CD8-positive, alpha-beta memory T cell (primary cell): ENCODE results near the gene RANBP3. TPM values are rescaled to one million over a fixed set of nuclear protein-coding genes. Genes with fewer than 3 reads are reported as not detected.

Source experiments
- CTCF ChIA-PET: fragments of 350-600 bp; sonication (Branson Sonifier 250); formaldehyde crosslinking; loops from one replicate; lab custom pipeline; 2021; ENCODE audit warnings: antibody characterized with exemption; lab: Charles Lee
- POLR2A ChIA-PET: fragments of 350-600 bp; sonication (Branson Sonifier 250); formaldehyde crosslinking; loops from one replicate; lab custom pipeline; 2021; ENCODE audit warnings: antibody characterized with exemption; lab: Charles Lee
- DNase-seq, 5 donors: peaks; one replicate each; pipeline versions ENCODE4 v3.0.0 to v3.0.0-alpha.2; 2020 to 2022; ENCODE audit warnings: mixed read lengths in 1 of 5
- H3K27ac ChIP-seq: one replicate; pipeline ENCODE4 v1.7.0; 2013; ENCODE audit warnings: low read depth, mild to moderate bottlenecking, low read length, moderate library complexity
- H3K27me3 ChIP-seq: 2 replicates; pipeline ENCODE4 v1.7.0; 2013; ENCODE audit warnings: low read length, mild to moderate bottlenecking; ENCODE audit not compliant: insufficient read depth, poor library complexity, severe bottlenecking
- H3K36me3 ChIP-seq: 2 replicates; pipeline ENCODE4 v1.7.0; 2013; ENCODE audit warnings: mild to moderate bottlenecking, low read length, moderate library complexity; ENCODE audit not compliant: insufficient read depth
- H3K4me1 ChIP-seq: 2 replicates; pipeline ENCODE4 v1.7.0; 2013; ENCODE audit warnings: mild to moderate bottlenecking, low read length, moderate library complexity; ENCODE audit not compliant: insufficient read depth
- H3K4me3 ChIP-seq: 2 replicates; pipeline ENCODE4 v1.7.0; 2013; ENCODE audit warnings: mild to moderate bottlenecking, low read length
- H3K9me3 ChIP-seq: 2 replicates; pipeline ENCODE4 v1.7.0; 2013; ENCODE audit warnings: mild to moderate bottlenecking, low read length
- H3K27ac Mint-ChIP-seq, 8 donors: one replicate each; pipeline ENCODE4 v1.8.0; 2020 to 2021; ENCODE audit warnings: mixed read lengths in 8 of 8, mild to moderate bottlenecking in 6 of 8, inconsistent platforms in 3 of 8, moderate library complexity in 3 of 8
- H3K27me3 Mint-ChIP-seq, 2 donors: one replicate each; pipeline ENCODE4 v1.8.0; 2020 to 2021; ENCODE audit warnings: mixed read lengths in 2 of 2, mild to moderate bottlenecking in 1 of 2, moderate library complexity in 1 of 2
- H3K36me3 Mint-ChIP-seq, 3 donors: one replicate each; pipeline ENCODE4 v1.8.0; 2020 to 2021; ENCODE audit warnings: mixed read lengths in 3 of 3, inconsistent platforms in 1 of 3, mild to moderate bottlenecking in 1 of 3
- H3K4me1 Mint-ChIP-seq, 3 donors: one replicate each; pipeline ENCODE4 v1.8.0; 2020 to 2021; ENCODE audit warnings: mixed read lengths in 3 of 3, inconsistent platforms in 1 of 3, mild to moderate bottlenecking in 1 of 3
- H3K4me3 Mint-ChIP-seq, 7 donors: one replicate each; pipeline ENCODE4 v1.8.0; 2020 to 2021; ENCODE audit warnings: mixed read lengths in 7 of 7, mild to moderate bottlenecking in 6 of 7, moderate library complexity in 4 of 7, inconsistent platforms in 2 of 7
- H3K9me3 Mint-ChIP-seq, 5 donors: one replicate each; pipeline ENCODE4 v1.8.0; 2020 to 2022; ENCODE audit warnings: mixed read lengths in 5 of 5, mild to moderate bottlenecking in 3 of 5, moderate library complexity in 2 of 5, inconsistent platforms in 1 of 5
- polyA plus RNA-seq: library from polyadenylated mRNA; unstranded; fragments of 300-500 nt; fragmentation: Illumina TruSeq; gene quantifications from one replicate; pipeline ENCODE4 v1.2.3, GENCODE V29; 2021
- total RNA-seq, 2 experiments: library from RNA; stranded (reverse); gene quantifications; one replicate each; pipeline ENCODE4 v1.2.3, GENCODE V29; 2021

The RANBP3 gene
- total and polyA plus RNA-seq, 3 experiments from 2014 or later, result 9.7 to 97.6 (median 94.8) TPM

GRCh38 chr19:5955636-5955935 lies 22.4 kb downstream of the RANBP3 start:
- Mint-ChIP-seq H3K4me1 (peaks cover 80 to 95% (median 88%) of the 10 kb centered on the region in 3 donors), H3K9me3 (no peaks in the 10 kb centered on the region), H3K27ac (peak overlapping the region in 4 of 8 donors; percentile 36 to 63 (median 42)), H3K27me3 (no peaks in the 10 kb centered on the region), H3K36me3 (peaks cover 0 to 31% (median 2%) of the 10 kb centered on the region in 3 donors), H3K4me3 (no peak overlapping the region)
- no peaks in the 10 kb centered on the region for H3K36me3 ChIP-seq
- no peaks in the 10 kb centered on the region for H3K9me3 ChIP-seq
- ChIA-PET POLR2A (no interaction called here), CTCF (interaction anchor here (1.0 kb wide), 1 partner anchor 67 kb away, joined by 3 read pairs; no protein-coding TSS in a partner anchor)
- no peak overlapping the region for H3K27ac ChIP-seq
- H3K4me1 ChIP-seq, result peaks cover 79% of the 10 kb centered on the region
- H3K27me3 ChIP-seq, result no peaks in the 10 kb centered on the region
- H3K4me3 ChIP-seq, result no peak overlapping the region
- no peak for DNase-seq

DNA sequence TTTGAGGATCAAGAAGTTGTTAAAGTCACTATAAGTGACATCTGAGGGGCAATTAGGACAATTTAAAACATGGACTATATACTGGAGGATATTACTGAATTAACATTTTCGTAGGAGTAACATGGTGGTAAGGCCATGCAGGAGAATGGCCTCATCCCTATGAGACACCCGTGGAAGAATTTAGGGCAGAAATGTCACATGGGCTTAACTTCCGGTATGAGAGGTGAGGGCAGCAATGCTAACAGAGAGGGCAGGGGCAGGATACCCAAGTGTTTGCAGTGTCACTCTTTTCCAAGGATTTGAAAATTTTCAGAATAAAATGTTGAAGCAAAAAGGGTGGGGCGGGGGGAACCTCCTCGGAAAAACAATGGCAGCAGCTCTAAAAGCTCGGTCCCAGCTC lies 23.6 kb downstream of the RANBP3 start:
- peaks cover 79% of the 10 kb centered on the region for H3K4me1 ChIP-seq

GRCh38 chr19:5953680-5954213 lies 24.2 kb downstream of the RANBP3 start:
- Mint-ChIP-seq H3K9me3 (no peaks in the 10 kb centered on the region), H3K4me1 (peaks cover 81 to 95% (median 89%) of the 10 kb centered on the region in 3 donors), H3K36me3 (peaks cover 0 to 38% (median 2%) of the 10 kb centered on the region in 3 donors)

More for the DNA sequence above, 23.6 kb downstream of the RANBP3 start:
- POLR2A ChIA-PET, result interaction anchor here (1.4 kb wide), 1 partner anchor 50 kb away, joined by 4 read pairs; the partner anchor contains the start of gene VMAC
- Histone ChIP-seq H3K9me3 (no peaks in the 10 kb centered on the region), H3K27me3 (no peaks in the 10 kb centered on the region), H3K27ac (peak overlapping the region; percentile 35), H3K36me3 (no peaks in the 10 kb centered on the region), H3K4me3 (peak overlapping the region; percentile 52)
- H3K27ac Mint-ChIP-seq, result peak overlapping the region; percentile 36 to 92 (median 85)
- peaks cover 0 to 38% (median 2%) of the 10 kb centered on the region in 3 donors for H3K36me3 Mint-ChIP-seq
- peak overlapping the region; percentile 11 to 87 (median 67) for H3K4me3 Mint-ChIP-seq
- H3K4me1 Mint-ChIP-seq, result peaks cover 80 to 95% (median 88%) of the 10 kb centered on the region in 3 donors
- no peak for DNase-seq
- no peaks in the 10 kb centered on the region for H3K27me3 Mint-ChIP-seq
- CTCF ChIA-PET, result interaction anchor here (5.0 kb wide), 1 partner anchor 13 kb away, joined by 31 read pairs; no protein-coding TSS in a partner anchor
- H3K9me3 Mint-ChIP-seq, result no peaks in the 10 kb centered on the region

DNA sequence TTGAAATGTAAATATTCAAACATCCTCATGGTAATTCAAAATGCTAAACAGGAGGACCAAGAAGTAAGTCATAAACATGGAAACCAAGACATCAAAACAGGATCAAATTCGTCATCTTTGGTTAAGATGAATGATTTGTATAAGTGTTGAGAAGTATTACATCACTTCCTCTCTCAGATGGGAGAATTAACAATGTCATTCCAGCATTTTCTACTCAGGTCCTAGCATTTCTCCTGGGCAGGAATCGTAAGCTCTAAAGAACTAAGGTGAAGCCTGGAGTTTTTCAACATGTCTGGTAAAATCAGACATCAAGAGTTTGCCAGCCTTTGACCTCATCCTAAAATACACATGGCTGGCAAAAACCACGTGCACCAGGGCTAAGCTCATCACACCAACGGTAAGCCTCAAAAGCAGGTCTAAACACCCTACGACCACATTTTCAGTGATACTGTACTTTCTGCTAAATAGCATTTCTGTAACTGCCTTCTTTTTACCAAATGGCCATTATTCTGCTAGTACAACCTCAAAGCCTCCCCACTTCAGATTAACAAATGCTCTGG lies 24.8 kb downstream of the RANBP3 start:
- ChIA-PET CTCF (interaction anchor here (5.0 kb wide), 1 partner anchor 15 kb away, joined by 31 read pairs; no protein-coding TSS in a partner anchor), POLR2A (interaction anchor here (0.5 to 1.4 kb wide), 2 partner anchors 10 to 49 kb away, joined by 4 read pairs; partner anchors contain the start of gene VMAC)
- H3K9me3 Mint-ChIP-seq, result no peaks in the 10 kb centered on the region
- peaks cover 79% of the 10 kb centered on the region for H3K4me1 ChIP-seq
- peaks cover 83 to 97% (median 91%) of the 10 kb centered on the region in 3 donors for H3K4me1 Mint-ChIP-seq
- H3K27ac Mint-ChIP-seq, result peak overlapping the region; percentile 36 to 92 (median 85)
- H3K27me3 ChIP-seq, result no peaks in the 10 kb centered on the region
- no peaks in the 10 kb centered on the region for H3K9me3 ChIP-seq
- peak overlapping the region; percentile 35 for H3K27ac ChIP-seq
- H3K27me3 Mint-ChIP-seq, result peaks cover 0 to 1% of the 10 kb centered on the region in 2 donors
- peak overlapping the region; percentile 11 to 87 (median 67) for H3K4me3 Mint-ChIP-seq
- H3K4me3 ChIP-seq, result peak overlapping the region; percentile 52
- peaks cover 0 to 40% (median 2%) of the 10 kb centered on the region in 3 donors for H3K36me3 Mint-ChIP-seq
- no peak for DNase-seq
- no peaks in the 10 kb centered on the region for H3K36me3 ChIP-seq

More at GRCh38 chr19:5953680-5954213, 24.2 kb downstream of the RANBP3 start:
- ChIA-PET POLR2A (interaction anchor here (0.5 to 1.4 kb wide), 2 partner anchors 11 to 49 kb away, joined by 4 read pairs; partner anchors contain the start of gene VMAC), CTCF (interaction anchor here (5.0 kb wide), 1 partner anchor 14 kb away, joined by 31 read pairs; no protein-coding TSS in a partner anchor)
- peak in 1 of 5 donors; percentile 36 for DNase-seq
- peak overlapping the region; percentile 52 for H3K4me3 ChIP-seq
- peaks cover 79% of the 10 kb centered on the region for H3K4me1 ChIP-seq
- peak overlapping the region; percentile 36 to 92 (median 85) for H3K27ac Mint-ChIP-seq
- peak overlapping the region; percentile 11 to 87 (median 67) for H3K4me3 Mint-ChIP-seq
- H3K27ac ChIP-seq, result peak overlapping the region; percentile 35
- no peaks in the 10 kb centered on the region for H3K9me3 ChIP-seq
- H3K27me3 ChIP-seq, result no peaks in the 10 kb centered on the region
- H3K27me3 Mint-ChIP-seq, result peaks cover 0 to 1% of the 10 kb centered on the region in 2 donors
- H3K36me3 ChIP-seq, result no peaks in the 10 kb centered on the region

GRCh38 chr19:5952193-5953029 lies 25.5 kb downstream of the RANBP3 start:
- no peak for DNase-seq
- H3K4me3 Mint-ChIP-seq, result peak overlapping the region in 5 of 7 donors; percentile 11 to 78 (median 67)
- no peaks in the 10 kb centered on the region for H3K27me3 ChIP-seq
- no peaks in the 10 kb centered on the region for H3K9me3 ChIP-seq
- peaks cover 81% of the 10 kb centered on the region for H3K4me1 ChIP-seq
- H3K27me3 Mint-ChIP-seq, result peaks cover 0 to 1% of the 10 kb centered on the region in 2 donors
- ChIA-PET CTCF (interaction anchor here (0.7 to 5.0 kb wide), 4 partner anchors 10 to 35 kb away, joined by 3 to 31 read pairs (median 3); no protein-coding TSS in a partner anchor), POLR2A (interaction anchor here (1.4 kb wide), 1 partner anchor 48 kb away, joined by 4 read pairs; the partner anchor contains the start of gene VMAC)
- peaks cover 0 to 37% (median 2%) of the 10 kb centered on the region in 3 donors for H3K36me3 Mint-ChIP-seq
- no peaks in the 10 kb centered on the region for H3K9me3 Mint-ChIP-seq
- H3K4me3 ChIP-seq, result no peak overlapping the region
- peak overlapping the region; percentile 35 for H3K27ac ChIP-seq
- H3K27ac Mint-ChIP-seq, result peak overlapping the region; percentile 65 to 89 (median 87)
- no peaks in the 10 kb centered on the region for H3K36me3 ChIP-seq
- peaks cover 85 to 97% (median 91%) of the 10 kb centered on the region in 3 donors for H3K4me1 Mint-ChIP-seq

GRCh38 chr19:5951338-5951861 lies 26.5 kb downstream of the RANBP3 start:
- Histone ChIP-seq H3K4me1 (peaks cover 91% of the 10 kb centered on the region), H3K27ac (no peak overlapping the region)
- H3K4me1 Mint-ChIP-seq, result peaks cover 82 to 91% (median 85%) of the 10 kb centered on the region in 3 donors

GRCh38 chr19:5950741-5951140 lies 27.2 kb downstream of the RANBP3 start:
- Mint-ChIP-seq H3K36me3 (peaks cover 0 to 34% (median 0%) of the 10 kb centered on the region in 3 donors), H3K4me1 (peaks cover 83 to 92% (median 85%) of the 10 kb centered on the region in 3 donors), H3K27me3 (peaks cover 0 to 1% of the 10 kb centered on the region in 2 donors), H3K9me3 (no peaks in the 10 kb centered on the region), H3K4me3 (peak overlapping the region in 5 of 7 donors; percentile 6 to 76 (median 26)), H3K27ac (peak overlapping the region; percentile 59 to 96 (median 91))
- Histone ChIP-seq H3K4me1 (peaks cover 92% of the 10 kb centered on the region), H3K36me3 (no peaks in the 10 kb centered on the region), H3K4me3 (peak overlapping the region; percentile 39), H3K27me3 (no peaks in the 10 kb centered on the region), H3K9me3 (no peaks in the 10 kb centered on the region), H3K27ac (no peak overlapping the region)
- DNase-seq, result no peak
- ChIA-PET CTCF (interaction anchor here (1.5 to 5.0 kb wide), 2 partner anchors 17 to 147 kb away, joined by 4 to 31 read pairs; no protein-coding TSS in a partner anchor), POLR2A (interaction anchor here (1.0 kb wide), 1 partner anchor 46 kb away, joined by 3 read pairs; no protein-coding TSS in a partner anchor)

More at GRCh38 chr19:5951338-5951861, 26.5 kb downstream of the RANBP3 start:
- Histone ChIP-seq H3K4me3 (no peak overlapping the region), H3K36me3 (no peaks in the 10 kb centered on the region), H3K9me3 (no peaks in the 10 kb centered on the region), H3K27me3 (no peaks in the 10 kb centered on the region)
- POLR2A ChIA-PET, result interaction anchor here (0.6 kb wide), 1 partner anchor 30 kb away, joined by 3 read pairs; no protein-coding TSS in a partner anchor
- Mint-ChIP-seq H3K36me3 (peaks cover 0 to 31% (median 0%) of the 10 kb centered on the region in 3 donors), H3K9me3 (no peaks in the 10 kb centered on the region), H3K27me3 (peaks cover 0 to 1% of the 10 kb centered on the region in 2 donors), H3K27ac (peak overlapping the region in 7 of 8 donors; percentile 36 to 88 (median 82)), H3K4me3 (peak overlapping the region in 2 of 7 donors; percentile 13 to 29)
- CTCF ChIA-PET, result interaction anchor here (0.7 to 5.0 kb wide), 5 partner anchors 11 to 147 kb away, joined by 3 to 31 read pairs (median 3); no protein-coding TSS in a partner anchor
- DNase-seq, result no peak
